C1 segment of cervical spinal cord (tissue), 14 donors: Measurements from ENCODE around the gene COLEC11.
"Not testable (repeated sequence)": the region's sequence is repeated elsewhere in the genome, so short reads cannot be mapped to it uniquely, and the experiment has no call there.

Experiments used
- DNase-seq, 14 donors: peaks; one replicate each; lab custom pipeline; 2025; lab: John Stamatoyannopoulos, UW

Gene COLEC11

GRCh38 chr2:3652896-3653625 lies 58.1 kb downstream of the COLEC11 start:
- no peak for DNase-seq

- DNase-seq: no peak
Measured at GRCh38 chr2:3654011-3654410, 59.1 kb downstream of the COLEC11 start.

GRCh38 chr2:3654531-3655225 lies 59.8 kb downstream of the COLEC11 start:
- no peak for DNase-seq

GRCh38 chr2:3655871-3656761 lies 61.2 kb downstream of the COLEC11 start:
- DNase-seq: no peak

- peak in 7 of 14 donors; percentile 9 to 22 (median 12) for DNase-seq
Measured at GRCh38 chr2:3656762-3657721, 62.1 kb downstream of the COLEC11 start.

GRCh38 chr2:3657881-3658280 lies 63.0 kb downstream of the COLEC11 start, which contains the start of gene ALLC:
TSS of gene ALLC (plus strand) at chr2:3658200. CDS start at chr2:3671158, 12,958 bp downstream.
- no peak for DNase-seq

- DNase-seq: no peak
Measured at GRCh38 chr2:3659447-3660432, 64.8 kb downstream of the COLEC11 start.

GRCh38 chr2:3660640-3661039 lies 65.7 kb downstream of the COLEC11 start:
- not testable (repeated sequence) for DNase-seq

GRCh38 chr2:3661149-3661660 lies 66.3 kb downstream of the COLEC11 start:
- no peak for DNase-seq

GRCh38 chr2:3662239-3662638 lies 67.3 kb downstream of the COLEC11 start:
- no peak for DNase-seq

GRCh38 chr2:3664118-3664517 lies 69.2 kb downstream of the COLEC11 start:
- no peak for DNase-seq

- no peak for DNase-seq
Measured at GRCh38 chr2:3664925-3665324, 70.0 kb downstream of the COLEC11 start.

GRCh38 chr2:3665886-3666612 lies 71.1 kb downstream of the COLEC11 start:
- no peak for DNase-seq

- DNase-seq: no peak
Measured at GRCh38 chr2:3666613-3666975, 71.7 kb downstream of the COLEC11 start.

- no peak for DNase-seq
Measured at GRCh38 chr2:3667151-3667631, 72.3 kb downstream of the COLEC11 start.

GRCh38 chr2:3669656-3670055 lies 74.7 kb downstream of the COLEC11 start:
- no peak for DNase-seq

- DNase-seq: no peak
Measured at GRCh38 chr2:3670376-3670775, 75.5 kb downstream of the COLEC11 start.

GRCh38 chr2:3670941-3671340 lies 76.0 kb downstream of the COLEC11 start:
- DNase-seq: no peak
